Neural progenitor cell (in vitro differentiated cells): ENCODE measurements around the gene SPDYE9. TPM values are rescaled to one million over a fixed set of nuclear protein-coding genes. Genes with fewer than 3 reads are reported as not detected.
"Not testable (repeated sequence)": the region's sequence is repeated elsewhere in the genome, so short reads cannot be mapped to it uniquely, and the experiment has no call there.

Experiments used
- DNase-seq: peaks from one replicate; pipeline ENCODE4 v3.0.0-alpha.2; 2016; ENCODE audit warnings: low spot score
- H2AFZ ChIP-seq: fragments of 200-600 bp; sonication (generic); replicated peaks from 2 replicates; pipeline ENCODE4 v1.6.1; 2016; ENCODE audit warnings: antibody characterized with exemption
- H3F3A ChIP-seq: fragments of 200-600 bp; sonication (generic); 2 replicates; pipeline ENCODE4 v1.6.1; 2016; ENCODE audit warnings: antibody characterized with exemption, low read depth
- H3K27ac ChIP-seq: fragments of 200-600 bp; sonication (generic); 2 replicates; pipeline ENCODE4 v1.5.1; 2016; ENCODE audit warnings: mild to moderate bottlenecking
- H3K27me3 ChIP-seq: fragments of 200-600 bp; sonication (generic); 2 replicates; pipeline ENCODE4 v1.6.1; 2016; ENCODE audit warnings: mild to moderate bottlenecking, moderate library complexity
- H3K36me3 ChIP-seq: fragments of 200-600 bp; sonication (generic); 2 replicates; pipeline ENCODE4 v1.5.1; 2016
- H3K4me1 ChIP-seq: fragments of 200-600 bp; sonication (generic); 2 replicates; pipeline ENCODE4 v1.6.1; 2016; ENCODE audit warnings: mixed run types
- H3K4me2 ChIP-seq: fragments of 200-600 bp; sonication (generic); 2 replicates; pipeline ENCODE4 v1.6.1; 2016
- H3K4me3 ChIP-seq: fragments of 200-600 bp; sonication (generic); 2 replicates; pipeline ENCODE4 v1.5.1; 2016
- H3K79me2 ChIP-seq: fragments of 200-600 bp; sonication (generic); 2 replicates; pipeline ENCODE4 v1.6.1; 2016; ENCODE audit warnings: low read depth
- H3K9ac ChIP-seq: fragments of 200-600 bp; sonication (generic); 2 replicates; pipeline ENCODE4 v1.6.1; 2016
- H3K9me3 ChIP-seq: fragments of 200-600 bp; sonication (generic); 2 replicates; pipeline ENCODE4 v1.5.1; 2016; ENCODE audit warnings: low read depth
- H4K20me1 ChIP-seq: fragments of 200-600 bp; sonication (generic); 2 replicates; pipeline ENCODE4 v1.6.1; 2016; ENCODE audit warnings: low read depth
- H3K27ac Mint-ChIP-seq: 3 replicates; pipeline ENCODE4 v1.8.0; 2021; ENCODE audit warnings: mixed read lengths
- H3K27me3 Mint-ChIP-seq: 2 replicates; pipeline ENCODE4 v1.8.0; 2022; ENCODE audit warnings: low read depth, mild to moderate bottlenecking, inconsistent platforms, moderate library complexity, mixed read lengths; ENCODE audit not compliant: insufficient read depth
- H3K36me3 Mint-ChIP-seq: 3 replicates; pipeline ENCODE4 v1.8.0; 2021; ENCODE audit warnings: mixed read lengths
- H3K4me1 Mint-ChIP-seq: 3 replicates; pipeline ENCODE4 v1.8.0; 2021; ENCODE audit warnings: mixed read lengths
- H3K4me3 Mint-ChIP-seq: 3 replicates; pipeline ENCODE4 v1.8.0; 2021; ENCODE audit warnings: mild to moderate bottlenecking, moderate library complexity, mixed read lengths
- H3K9me3 Mint-ChIP-seq: 3 replicates; pipeline ENCODE4 v1.8.0; 2020; ENCODE audit warnings: mixed read lengths
- total RNA-seq: library from RNA; depleted of rRNA; stranded (reverse); fragments of >200 nt; gene quantifications from 2 replicates; pipeline ENCODE4 v1.2.3, GENCODE V29; 2015; ENCODE audit warnings: low replicate concordance

SPDYE9 gene, protein sequence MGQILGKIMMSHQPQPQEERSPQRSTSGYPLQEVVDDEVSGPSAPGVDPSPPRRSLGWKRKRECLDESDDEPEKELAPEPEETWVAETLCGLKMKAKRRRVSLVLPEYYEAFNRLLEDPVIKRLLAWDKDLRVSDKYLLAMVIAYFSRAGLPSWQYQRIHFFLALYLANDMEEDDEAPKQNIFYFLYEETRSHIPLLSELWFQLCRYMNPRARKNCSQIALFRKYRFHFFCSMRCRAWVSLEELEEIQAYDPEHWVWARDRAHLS
- not detected in 2 replicates for total RNA-seq

DNA sequence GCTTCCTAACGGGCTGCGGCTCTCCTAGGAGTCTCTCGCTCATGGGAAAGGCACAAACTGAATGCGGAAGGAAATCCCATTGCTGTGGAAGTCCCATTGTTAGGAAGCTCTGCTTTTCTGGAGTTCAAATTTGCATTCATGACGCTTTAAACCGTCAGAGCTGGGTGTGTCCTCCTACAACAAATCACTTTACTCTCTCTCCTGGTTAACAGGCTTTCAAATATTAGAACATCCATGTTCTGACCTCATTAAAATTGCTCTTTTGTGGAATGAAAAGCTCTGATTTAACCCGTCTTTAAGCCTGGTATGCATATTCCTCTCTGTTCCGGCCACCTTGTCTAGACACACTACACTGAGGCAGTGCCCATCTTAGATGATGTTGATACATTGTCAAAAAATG lies at the start of gene SPDYE9:
Gene SPDYE9 (minus strand): TSS at position 101 of the 400 bp plus-strand sequence. CDS start 1,800 bp downstream, outside the sequence.
- H3K27me3 ChIP-seq, H3K4me3 Mint-ChIP-seq, H3K27me3 Mint-ChIP-seq, H3K36me3 ChIP-seq, DNase-seq, H4K20me1 ChIP-seq, H3K27ac ChIP-seq, H2AFZ ChIP-seq, H3K9me3 ChIP-seq, H3K9me3 Mint-ChIP-seq, H3K4me2 ChIP-seq, H3K4me1 ChIP-seq, H3K4me3 ChIP-seq, H3K36me3 Mint-ChIP-seq, H3K27ac Mint-ChIP-seq, H3K4me1 Mint-ChIP-seq, H3K9ac ChIP-seq, H3F3A ChIP-seq, H3K79me2 ChIP-seq: not testable (repeated sequence)

DNA sequence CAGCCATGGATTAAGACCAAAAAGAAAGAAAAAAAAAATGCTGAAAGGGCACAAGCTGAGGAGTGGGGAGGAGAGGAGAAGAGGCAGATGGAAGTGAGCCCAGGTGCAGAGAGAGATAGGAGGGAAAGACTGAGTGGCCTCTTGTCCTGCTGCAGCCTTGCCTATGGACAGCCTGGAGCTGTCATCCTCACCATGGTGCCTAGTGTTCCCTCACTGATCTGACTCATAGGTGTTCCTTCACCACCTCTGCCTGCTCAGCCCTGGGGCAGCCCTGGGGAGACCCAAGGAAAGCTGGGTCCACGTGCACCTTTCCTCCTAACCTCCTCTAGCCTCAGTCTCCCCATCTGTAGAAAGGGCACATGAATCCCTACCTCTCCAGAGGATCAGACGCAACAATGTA lies 49.0 kb upstream of the SPDYE9 start:
- H3K4me2 ChIP-seq, H3K36me3 Mint-ChIP-seq, H3K27ac Mint-ChIP-seq, H3K27me3 Mint-ChIP-seq, H3K27ac ChIP-seq, H3K27me3 ChIP-seq, H3F3A ChIP-seq, H3K4me1 Mint-ChIP-seq, H3K79me2 ChIP-seq, H3K36me3 ChIP-seq, H3K9me3 Mint-ChIP-seq, H3K4me3 ChIP-seq, H2AFZ ChIP-seq, DNase-seq, H3K9ac ChIP-seq, H3K4me1 ChIP-seq, H3K4me3 Mint-ChIP-seq, H4K20me1 ChIP-seq, H3K9me3 ChIP-seq: not testable (repeated sequence)

DNA sequence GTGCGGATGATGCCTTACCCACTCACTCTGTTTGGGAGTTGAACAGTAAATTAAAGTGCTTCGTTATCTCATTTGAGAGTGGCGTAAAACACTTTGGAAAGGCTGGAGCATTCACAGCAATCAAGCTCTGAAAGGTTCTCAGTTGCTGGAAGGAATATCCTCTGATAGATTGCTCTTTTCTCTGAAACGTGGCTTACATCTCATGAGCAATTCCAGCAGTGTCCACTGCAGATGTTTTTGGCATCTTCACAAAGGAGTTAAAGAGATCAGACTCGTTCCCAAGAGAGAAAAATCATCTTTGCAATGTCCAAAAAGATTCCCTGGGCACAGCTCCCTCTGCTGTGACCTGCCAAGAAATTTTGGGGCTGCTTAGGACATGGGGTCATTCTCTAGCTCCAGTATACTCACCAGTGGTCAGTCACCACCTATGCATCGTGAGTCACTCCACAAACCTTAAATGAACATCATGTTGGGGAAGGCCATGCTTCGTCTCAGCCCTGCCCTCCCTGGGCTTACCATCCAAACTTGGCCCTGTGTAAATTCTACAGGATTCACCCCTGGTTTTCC lies 46.9 kb upstream of the SPDYE9 start:
- not testable (repeated sequence) for H3K4me3 ChIP-seq, H3K27ac ChIP-seq, H3K36me3 Mint-ChIP-seq, H3F3A ChIP-seq, H3K9me3 Mint-ChIP-seq, H3K4me1 Mint-ChIP-seq, H3K4me2 ChIP-seq, H3K9me3 ChIP-seq, H3K27me3 ChIP-seq, H3K4me1 ChIP-seq, H3K9ac ChIP-seq, H3K36me3 ChIP-seq, H4K20me1 ChIP-seq, DNase-seq, H3K79me2 ChIP-seq, H3K4me3 Mint-ChIP-seq, H3K27ac Mint-ChIP-seq, H2AFZ ChIP-seq, H3K27me3 Mint-ChIP-seq

DNA sequence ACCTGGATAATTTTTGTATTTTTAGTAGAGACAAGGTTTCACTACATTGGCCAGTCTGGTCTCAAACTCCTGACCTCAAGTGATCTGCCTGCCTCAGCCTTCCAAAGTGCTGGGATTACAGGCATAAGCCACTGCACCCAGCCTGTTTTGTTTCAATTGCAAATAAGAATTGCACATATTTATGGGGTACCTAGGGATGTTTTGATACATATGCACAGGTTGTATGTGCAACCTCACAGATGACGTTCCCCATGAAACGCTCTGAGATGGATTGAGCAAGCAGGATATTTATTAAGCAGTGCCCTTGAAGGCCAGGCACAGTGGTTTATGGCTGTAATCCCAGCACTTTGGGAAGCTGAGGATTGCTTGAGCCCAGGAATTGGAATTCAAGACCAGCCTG lies 44.8 kb upstream of the SPDYE9 start:
- not testable (repeated sequence) for H3K27me3 Mint-ChIP-seq, H3K4me2 ChIP-seq, H3K27ac ChIP-seq, H4K20me1 ChIP-seq, H3K27me3 ChIP-seq, H3K36me3 ChIP-seq, H3K4me1 Mint-ChIP-seq, H2AFZ ChIP-seq, H3K4me3 Mint-ChIP-seq, DNase-seq, H3K79me2 ChIP-seq, H3K27ac Mint-ChIP-seq, H3K9ac ChIP-seq, H3K4me1 ChIP-seq, H3F3A ChIP-seq, H3K36me3 Mint-ChIP-seq, H3K9me3 ChIP-seq, H3K9me3 Mint-ChIP-seq, H3K4me3 ChIP-seq

DNA sequence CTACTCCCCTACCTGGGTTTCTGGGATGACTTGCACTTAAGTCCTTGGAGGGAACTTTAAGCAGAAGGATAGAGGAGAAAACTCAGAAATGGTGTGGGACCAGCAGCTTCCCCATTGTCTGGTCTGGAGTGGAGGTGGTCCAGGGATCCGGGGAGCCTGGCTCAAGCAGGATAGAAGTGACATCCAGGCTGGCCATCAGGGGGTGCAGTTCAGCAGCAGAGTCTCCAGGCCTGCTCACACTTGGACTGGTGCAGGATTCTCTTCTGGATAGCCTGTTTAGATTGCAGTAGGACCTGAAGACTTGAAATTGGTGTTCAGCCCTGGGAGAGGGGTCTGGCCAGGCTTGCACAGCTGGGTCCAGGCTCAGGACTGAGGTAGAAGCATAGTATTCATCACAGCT lies 38.3 kb upstream of the SPDYE9 start:
- not testable (repeated sequence) for H3K4me1 ChIP-seq, H2AFZ ChIP-seq, H3K9ac ChIP-seq, H3K27me3 ChIP-seq, DNase-seq, H3K9me3 Mint-ChIP-seq, H3F3A ChIP-seq, H3K4me3 Mint-ChIP-seq, H3K27ac ChIP-seq, H3K4me1 Mint-ChIP-seq, H3K27me3 Mint-ChIP-seq, H3K79me2 ChIP-seq, H3K36me3 ChIP-seq, H3K36me3 Mint-ChIP-seq, H3K4me3 ChIP-seq, H3K4me2 ChIP-seq, H3K9me3 ChIP-seq, H3K27ac Mint-ChIP-seq, H4K20me1 ChIP-seq

DNA sequence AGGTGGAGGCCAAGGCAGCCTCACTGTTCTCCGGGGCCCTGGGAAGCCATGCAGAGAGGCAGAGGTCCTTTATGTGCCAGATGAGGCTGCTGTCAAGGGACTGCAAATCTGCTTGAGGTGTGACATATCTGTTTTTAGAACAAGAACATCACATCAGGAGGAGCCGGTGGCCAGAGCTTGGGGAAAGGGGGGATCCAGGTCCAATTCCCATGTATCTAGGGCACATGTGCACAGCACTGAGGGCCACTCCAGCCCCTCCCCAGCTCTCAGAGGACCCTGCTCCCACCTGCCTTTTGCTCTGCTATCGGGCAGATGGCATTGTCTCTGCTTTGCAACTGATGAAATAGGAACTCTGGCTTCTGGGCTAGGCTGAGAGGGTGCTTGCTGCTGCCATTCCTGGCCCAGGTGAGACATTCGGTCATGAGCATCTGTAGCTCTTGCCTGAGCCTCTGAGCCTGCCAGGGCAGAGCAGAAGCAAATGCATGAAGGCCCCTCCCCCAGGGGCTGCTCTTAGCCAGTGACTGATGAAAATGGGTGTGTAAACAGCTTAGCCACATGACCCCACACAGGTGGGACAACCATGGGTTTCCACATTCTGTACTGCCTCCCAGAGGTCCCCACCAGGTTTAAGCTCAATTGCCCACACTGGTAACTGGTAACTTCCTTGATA lies 37.1 kb upstream of the SPDYE9 start:
- DNase-seq: not testable (repeated sequence)

DNA sequence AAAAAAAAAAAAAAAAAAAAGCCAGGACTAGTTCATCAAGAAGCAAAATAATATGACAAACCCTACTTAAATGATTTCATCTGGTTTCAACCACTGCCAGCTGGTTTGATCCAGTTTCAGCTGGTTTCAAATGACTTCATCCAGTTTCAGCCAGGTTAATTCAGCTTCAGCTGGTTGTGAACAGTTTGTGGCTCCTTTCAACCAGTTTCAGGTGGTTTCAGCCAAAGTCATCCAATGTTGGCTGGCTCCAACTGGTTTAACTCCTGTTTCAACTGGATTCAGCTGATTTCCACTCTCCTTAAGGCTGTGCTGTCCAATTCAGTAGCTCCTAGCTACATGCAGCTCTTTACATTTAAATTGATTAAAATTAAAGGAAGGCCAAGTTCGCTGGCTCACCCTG lies 32.3 kb upstream of the SPDYE9 start:
- H3K27me3 ChIP-seq, H3K4me2 ChIP-seq, DNase-seq, H3K4me3 Mint-ChIP-seq, H3K27me3 Mint-ChIP-seq, H3K9me3 Mint-ChIP-seq, H3K27ac ChIP-seq, H3K79me2 ChIP-seq, H3F3A ChIP-seq, H3K4me1 ChIP-seq, H2AFZ ChIP-seq, H3K36me3 ChIP-seq, H3K4me1 Mint-ChIP-seq, H3K9me3 ChIP-seq, H4K20me1 ChIP-seq, H3K27ac Mint-ChIP-seq, H3K9ac ChIP-seq, H3K4me3 ChIP-seq, H3K36me3 Mint-ChIP-seq: not testable (repeated sequence)

More for the DNA sequence above, 37.1 kb upstream of the SPDYE9 start:
- not testable (repeated sequence) for H3K4me2 ChIP-seq, H3K36me3 ChIP-seq, H3K27me3 ChIP-seq, H3K36me3 Mint-ChIP-seq, H3F3A ChIP-seq, H2AFZ ChIP-seq, H3K9me3 ChIP-seq, H3K27me3 Mint-ChIP-seq, H4K20me1 ChIP-seq, H3K9ac ChIP-seq, H3K27ac ChIP-seq, H3K9me3 Mint-ChIP-seq, H3K4me1 Mint-ChIP-seq, H3K4me3 ChIP-seq, H3K79me2 ChIP-seq, H3K4me3 Mint-ChIP-seq, H3K27ac Mint-ChIP-seq, H3K4me1 ChIP-seq

DNA sequence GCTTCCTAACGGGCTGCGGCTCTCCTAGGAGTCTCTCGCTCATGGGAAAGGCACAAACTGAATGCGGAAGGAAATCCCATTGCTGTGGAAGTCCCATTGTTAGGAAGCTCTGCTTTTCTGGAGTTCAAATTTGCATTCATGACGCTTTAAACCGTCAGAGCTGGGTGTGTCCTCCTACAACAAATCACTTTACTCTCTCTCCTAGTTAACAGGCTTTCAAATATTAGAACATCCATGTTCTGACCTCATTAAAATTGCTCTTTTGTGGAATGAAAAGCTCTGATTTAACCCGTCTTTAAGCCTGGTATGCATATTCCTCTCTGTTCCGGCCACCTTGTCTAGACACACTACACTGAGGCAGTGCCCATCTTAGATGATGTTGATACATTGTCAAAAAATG lies 28.0 kb downstream of the SPDYE9 start, which contains the start of gene SPDYE11:
Gene SPDYE11 (minus strand): TSS at position 101 of the 400 bp plus-strand sequence. CDS start 1,800 bp downstream, outside the sequence.
- not testable (repeated sequence) for H3K27ac ChIP-seq, H3K9me3 ChIP-seq, H3K27ac Mint-ChIP-seq, H3K4me1 Mint-ChIP-seq, H3K27me3 Mint-ChIP-seq, H3F3A ChIP-seq, H3K36me3 Mint-ChIP-seq, H3K9me3 Mint-ChIP-seq, H2AFZ ChIP-seq, H3K4me3 ChIP-seq, H3K4me3 Mint-ChIP-seq, H3K4me2 ChIP-seq, H3K9ac ChIP-seq, H3K36me3 ChIP-seq, H3K79me2 ChIP-seq, DNase-seq, H4K20me1 ChIP-seq, H3K4me1 ChIP-seq, H3K27me3 ChIP-seq
